GM19395 (cell line): ENCODE data around the gene ATXN7L2.

Experiments used
- ATAC-seq: cut with Tn5 transposase; IDR thresholded peaks from one replicate; pipeline ENCODE4 v1.9.1; 2021; ENCODE audit warnings: mild to moderate bottlenecking, moderate library complexity; ENCODE audit not compliant: unreplicated experiment

Gene ATXN7L2

DNA sequence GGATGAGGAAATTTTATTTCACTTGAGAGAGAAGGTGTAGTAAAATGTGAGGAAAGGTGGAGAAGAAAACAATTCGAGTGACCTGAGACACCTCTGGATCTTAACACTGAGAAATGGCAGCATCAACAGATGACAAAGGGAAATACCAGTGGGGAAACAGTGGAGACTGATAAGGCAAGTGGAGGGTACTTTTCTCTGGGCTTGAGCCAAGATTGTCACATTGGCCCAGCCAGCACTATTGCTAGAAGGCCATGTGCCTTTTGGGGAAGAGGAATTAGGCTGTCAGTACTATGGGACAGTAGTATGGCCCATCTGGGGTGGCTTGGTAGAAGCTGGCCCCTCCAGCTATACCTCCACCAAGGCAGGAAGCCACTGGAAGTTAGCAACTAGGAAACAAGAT is 9.0 kb upstream of the ATXN7L2 start:
- no peak for ATAC-seq

DNA sequence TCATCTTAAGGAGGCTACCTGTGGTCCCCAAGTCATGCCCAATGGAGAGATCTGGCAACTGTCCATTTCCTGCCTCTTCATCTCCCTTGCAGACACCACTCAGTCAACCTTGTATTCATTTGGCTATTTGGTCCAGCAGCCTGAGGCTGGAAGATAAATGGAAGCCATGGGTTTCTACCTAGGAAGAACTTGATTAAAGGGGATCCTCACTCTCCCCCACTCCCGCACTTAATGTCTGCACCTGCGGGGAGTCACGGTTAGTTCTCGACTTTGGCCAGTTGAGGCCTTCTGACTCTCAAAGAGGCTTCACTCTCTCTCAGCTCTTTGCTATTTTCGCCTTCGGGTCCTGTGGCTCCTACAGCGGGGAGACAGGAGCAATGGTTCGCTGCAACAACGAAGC is 8.4 kb upstream of the ATXN7L2 start:
- ATAC-seq: no peak

DNA sequence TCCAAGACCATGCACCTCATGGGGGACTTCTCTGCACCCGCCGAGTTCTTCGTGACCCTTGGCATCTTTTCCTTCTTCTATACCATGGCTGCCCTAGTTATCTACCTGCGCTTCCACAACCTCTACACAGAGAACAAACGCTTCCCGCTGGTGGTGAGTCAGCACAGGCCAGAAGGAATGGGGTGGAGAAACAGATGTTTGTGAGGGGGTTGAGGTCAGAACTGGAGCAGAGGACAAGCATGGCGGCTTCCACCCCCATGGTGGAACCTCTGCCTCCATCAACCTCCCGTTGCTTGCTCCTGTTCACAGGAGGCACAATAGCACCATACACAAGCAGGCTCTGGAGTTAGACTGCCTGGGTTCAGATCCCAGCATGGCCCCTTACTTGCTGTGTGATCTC is 6.9 kb upstream of the ATXN7L2 start:
- no peak for ATAC-seq

- no peak for ATAC-seq
Measured at GRCh38 chr1:109477821-109478220, 5.9 kb upstream of the ATXN7L2 start.

- ATAC-seq: no peak
Measured at GRCh38 chr1:109478806-109479205, 4.9 kb upstream of the ATXN7L2 start.

GRCh38 chr1:109479311-109479710 is 4.4 kb upstream of the ATXN7L2 start:
- ATAC-seq: no peak

- no peak for ATAC-seq
Measured at GRCh38 chr1:109479901-109480300, 3.8 kb upstream of the ATXN7L2 start.

- no peak for ATAC-seq
Measured at GRCh38 chr1:109481646-109482045, 2.1 kb upstream of the ATXN7L2 start.

GRCh38 chr1:109482242-109482641 is 1.5 kb upstream of the ATXN7L2 start:
- ATAC-seq: no peak

GRCh38 chr1:109482791-109483671 is 674 bp upstream of the ATXN7L2 start:
- ATAC-seq: peak; percentile 26

DNA sequence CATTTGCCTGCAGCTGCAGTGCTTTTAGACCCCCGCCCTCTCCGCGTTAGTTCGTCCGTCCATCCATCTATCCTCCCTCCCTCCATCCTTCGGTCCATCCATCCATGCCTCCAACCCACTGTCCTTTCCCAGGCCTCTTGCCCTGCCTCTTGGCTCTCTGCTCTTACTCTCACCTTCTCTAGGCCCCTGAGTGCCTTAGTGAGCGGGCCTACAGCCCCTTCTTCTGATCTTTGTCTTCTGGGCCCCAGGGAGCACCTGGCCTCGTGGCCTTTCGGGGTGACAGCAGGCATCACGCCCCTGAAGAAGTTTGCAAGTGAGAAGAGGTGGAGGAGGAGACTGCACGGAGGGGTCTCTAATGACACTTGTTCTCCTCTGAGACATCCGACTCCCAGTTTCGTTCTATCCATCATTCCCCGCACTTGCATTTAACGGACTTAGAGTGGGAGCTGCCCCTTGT is 842 bp downstream of the ATXN7L2 start:
- peak; percentile 6 for ATAC-seq

- no peak for ATAC-seq
Measured at GRCh38 chr1:109485001-109485400, 1.3 kb downstream of the ATXN7L2 start.

DNA sequence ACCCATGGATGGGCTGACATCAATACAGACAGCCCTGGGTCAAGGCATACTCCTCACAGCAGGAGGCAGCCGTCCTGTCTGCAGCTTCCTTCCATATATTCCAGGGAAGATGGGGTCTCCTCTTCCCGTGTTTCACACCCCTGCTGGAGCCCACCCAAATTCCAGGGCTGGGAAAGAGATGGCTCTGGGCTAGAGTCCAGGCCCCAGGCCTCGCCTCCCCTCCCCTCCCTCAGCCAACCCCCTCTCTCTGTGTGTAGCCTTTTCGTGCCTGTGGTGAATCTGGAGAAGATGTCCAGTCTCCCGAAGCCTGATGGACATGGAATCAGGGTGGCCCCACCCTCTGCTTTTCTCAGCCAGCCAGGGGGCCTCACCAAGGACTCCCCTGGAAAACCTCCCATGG is 3.6 kb downstream of the ATXN7L2 start:
- no peak for ATAC-seq

DNA sequence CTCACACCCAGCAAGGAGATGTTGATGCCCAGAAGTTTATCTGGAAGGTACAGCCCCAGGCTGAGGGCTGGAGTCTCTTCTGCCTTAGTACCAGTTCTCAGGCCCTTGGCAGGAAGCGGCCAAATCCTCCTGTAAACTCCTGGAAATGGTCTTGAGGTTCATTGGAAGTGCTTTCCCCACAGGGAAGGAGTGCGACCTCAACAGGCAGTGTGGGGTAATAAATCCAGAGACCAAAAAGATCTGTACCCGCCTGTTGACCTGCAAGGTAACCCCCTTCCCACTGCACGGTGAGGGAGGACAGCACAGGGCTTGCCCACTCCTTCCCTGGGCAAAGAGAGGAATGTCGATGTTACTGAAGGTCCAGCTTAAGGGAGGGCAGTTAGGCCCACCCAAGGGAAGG is 4.5 kb downstream of the ATXN7L2 start:
- no peak for ATAC-seq

DNA sequence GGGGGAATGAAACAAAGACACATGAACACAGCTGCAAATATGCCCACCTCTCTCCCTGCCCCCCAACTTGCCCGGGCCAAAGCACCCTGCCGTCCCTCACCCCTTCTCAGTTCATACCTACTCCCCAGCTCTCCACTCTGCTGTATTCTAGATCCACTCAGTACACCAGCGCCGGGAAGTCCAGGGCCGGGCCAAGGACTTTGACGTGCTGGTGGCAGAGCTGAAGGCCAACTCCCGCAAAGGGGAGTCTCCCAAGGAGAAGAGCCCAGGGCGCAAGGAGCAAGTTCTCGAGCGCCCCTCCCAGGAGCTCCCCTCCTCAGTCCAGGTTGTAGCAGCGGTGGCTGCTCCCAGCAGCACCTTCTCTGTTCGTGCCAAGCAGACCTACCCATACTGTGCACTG is 5.0 kb downstream of the ATXN7L2 start:
- no peak for ATAC-seq

GRCh38 chr1:109490029-109490933 is 6.6 kb downstream of the ATXN7L2 start:
- ATAC-seq: no peak

DNA sequence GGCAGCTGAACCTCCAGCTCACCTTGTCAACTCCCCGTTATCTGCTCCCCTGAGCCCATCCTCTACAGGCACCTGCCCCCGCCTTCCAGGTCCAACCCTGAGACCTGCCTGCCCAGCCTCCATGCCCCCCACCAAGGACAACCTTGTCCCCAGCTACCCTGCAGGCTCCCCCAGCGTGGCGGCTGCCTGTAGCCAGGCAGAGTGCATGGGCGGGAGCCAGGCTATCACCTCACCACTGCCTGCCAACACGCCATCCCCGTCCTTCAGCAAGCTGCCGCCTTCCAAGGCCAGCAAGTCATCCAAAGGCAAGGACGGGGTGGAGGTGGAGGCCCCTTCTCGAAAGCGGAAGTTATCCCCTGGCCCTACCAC is 7.2 kb downstream of the ATXN7L2 start:
- no peak for ATAC-seq

- ATAC-seq: no peak
Measured at GRCh38 chr1:109491372-109491771, 7.7 kb downstream of the ATXN7L2 start.

- ATAC-seq: no peak
Measured at GRCh38 chr1:109492779-109493178, 9.1 kb downstream of the ATXN7L2 start.

- no peak for ATAC-seq
Measured at GRCh38 chr1:109493227-109493626, 9.5 kb downstream of the ATXN7L2 start.

- ATAC-seq: peak; percentile 88
Measured at GRCh38 chr1:109493805-109494539, 10.3 kb downstream of the ATXN7L2 start, which contains the start of gene CYB561D1. TSS of gene CYB561D1 (plus strand) at chr1:109494094. CDS start at chr1:109494140, 46 bp downstream.
